GM23338 (cell line): ENCODE measurements around the gene CNTNAP4. TPM values are rescaled to one million over a fixed set of nuclear protein-coding genes. Genes with fewer than 3 reads are reported as not detected.

ENCODE experiments used
- ATAC-seq: fragments of 200-7000 bp; cut with Tn5 transposase; 3 replicates; pipeline ENCODE4 v1.9.1; 2020
- DNase-seq: peaks from one replicate; pipeline ENCODE4 v3.0.0-alpha.2; 2015; ENCODE audit warnings: low spot score
- H2AFZ ChIP-seq: fragments of 200-600 bp; sonication (generic); 2 replicates; pipeline ENCODE4 v1.8.0; 2016; ENCODE audit warnings: antibody characterized with exemption, mild to moderate bottlenecking, moderate library complexity
- H3F3A ChIP-seq: fragments of 200-600 bp; sonication (generic); replicated peaks from 2 replicates; pipeline ENCODE4 v1.8.0; 2017; ENCODE audit warnings: antibody characterized with exemption, mixed run types, low read depth
- H3K27ac ChIP-seq: fragments of 200-600 bp; sonication (generic); 2 replicates; pipeline ENCODE4 v1.6.1; 2016; ENCODE audit warnings: low read depth
- H3K27me3 ChIP-seq: fragments of 200-600 bp; sonication (generic); 2 replicates; pipeline ENCODE4 v1.8.0; 2016; ENCODE audit warnings: mild to moderate bottlenecking, mixed run types, moderate library complexity; ENCODE audit not compliant: insufficient read depth
- H3K36me3 ChIP-seq: fragments of 200-600 bp; sonication (generic); 2 replicates; pipeline ENCODE4 v1.8.0; 2016; ENCODE audit warnings: mild to moderate bottlenecking; ENCODE audit not compliant: insufficient read depth
- H3K4me1 ChIP-seq: fragments of 200-600 bp; sonication (generic); 2 replicates; pipeline ENCODE4 v1.8.0; 2016; ENCODE audit warnings: mild to moderate bottlenecking, moderate library complexity; ENCODE audit not compliant: insufficient read depth
- H3K4me2 ChIP-seq: fragments of 200-600 bp; sonication (generic); 2 replicates; pipeline ENCODE4 v1.7.1; 2017; ENCODE audit warnings: mixed run types
- H3K4me3 ChIP-seq: fragments of 200-600 bp; sonication (generic); 2 replicates; pipeline ENCODE4 v1.6.1; 2016; ENCODE audit warnings: mixed run types
- H3K79me2 ChIP-seq: fragments of 200-600 bp; sonication (generic); replicated peaks from 2 replicates; pipeline ENCODE4 v1.8.0; 2017; ENCODE audit warnings: mild to moderate bottlenecking; ENCODE audit not compliant: insufficient read depth
- H3K9me2 ChIP-seq: fragments of 200-600 bp; sonication (generic); 2 replicates; pipeline ENCODE4 v1.8.0; 2017; ENCODE audit not compliant: insufficient read depth
- H4K20me1 ChIP-seq: fragments of 200-600 bp; sonication (generic); replicated peaks from 2 replicates; pipeline ENCODE4 v1.8.0; 2017; ENCODE audit warnings: mild to moderate bottlenecking; ENCODE audit not compliant: insufficient read depth
- H3K27ac Mint-ChIP-seq: 2 replicates; pipeline ENCODE4 v1.8.0; 2020; ENCODE audit warnings: inconsistent platforms, mild to moderate bottlenecking, moderate library complexity, mixed read lengths
- H3K27me3 Mint-ChIP-seq: 3 replicates; pipeline ENCODE4 v1.8.0; 2022; ENCODE audit warnings: low read depth, mild to moderate bottlenecking, moderate library complexity, mixed read lengths, inconsistent platforms; ENCODE audit not compliant: insufficient read depth, poor library complexity
- H3K36me3 Mint-ChIP-seq: 3 replicates; pipeline ENCODE4 v1.8.0; 2021; ENCODE audit warnings: low read depth, mild to moderate bottlenecking, inconsistent platforms, moderate library complexity, mixed read lengths
- H3K4me1 Mint-ChIP-seq: 3 replicates; pipeline ENCODE4 v1.8.0; 2020; ENCODE audit warnings: mild to moderate bottlenecking, inconsistent platforms, mixed read lengths
- H3K4me3 Mint-ChIP-seq: 3 replicates; pipeline ENCODE4 v1.8.0; 2021; ENCODE audit warnings: moderate library complexity, mild to moderate bottlenecking, inconsistent platforms, mixed read lengths
- H3K9me3 Mint-ChIP-seq: 3 replicates; pipeline ENCODE4 v1.8.0; 2020; ENCODE audit warnings: moderate library complexity, mild to moderate bottlenecking, inconsistent platforms, mixed read lengths
- EZH2 ChIP-seq: fragments of 200-600 bp; sonication (generic); IDR thresholded peaks from one replicate; pipeline ENCODE4 v1.8.0; 2017; ENCODE audit warnings: antibody characterized with exemption, mild to moderate bottlenecking, low read depth; ENCODE audit not compliant: unreplicated experiment
- EZH2phosphoT487 ChIP-seq: fragments of 200-600 bp; sonication (generic); IDR thresholded peaks from one replicate; pipeline ENCODE4 v1.8.1; 2018; ENCODE audit warnings: antibody characterized with exemption; ENCODE audit not compliant: unreplicated experiment
- JUNB ChIP-seq: IDR thresholded peaks from one replicate; pipeline ENCODE4 v1.6.1; 2016; ENCODE audit warnings: antibody characterized with exemption; ENCODE audit not compliant: unreplicated experiment
- NANOG ChIP-seq: IDR thresholded peaks from 2 replicates; pipeline ENCODE4 v1.6.1; 2016; ENCODE audit warnings: antibody characterized with exemption, borderline replicate concordance
- POLR2AphosphoS5 ChIP-seq: IDR thresholded peaks from 2 replicates; pipeline ENCODE4 v1.6.1; 2016; ENCODE audit warnings: antibody characterized with exemption, low read depth
- STAT1 ChIP-seq: IDR thresholded peaks from one replicate; pipeline ENCODE4 v1.6.1; 2016; ENCODE audit warnings: antibody characterized with exemption; ENCODE audit not compliant: unreplicated experiment
- ZNF114 ChIP-seq: fragments of 250-450 bp; sonication (Bioruptor Pico); IDR thresholded peaks from 2 replicates; pipeline ENCODE4 v1.5.0; 2020; ENCODE audit warnings: mild to moderate bottlenecking, moderate library complexity
- ZNF331 ChIP-seq: fragments of 250-450 bp; sonication (Bioruptor Pico); IDR thresholded peaks from 2 replicates; pipeline ENCODE4 v1.5.0; 2020; ENCODE audit warnings: low read depth, mild to moderate bottlenecking, moderate library complexity
- polyA plus RNA-seq: library from polyadenylated mRNA; unstranded; fragments of >200 nt; fragmentation: Nextera tagmentation; extraction: Ambion mirVana; gene quantifications from 2 replicates; pipeline ENCODE4 v1.2.1, GENCODE V29; 2016
- total RNA-seq: library from RNA; depleted of rRNA; stranded (reverse); fragments of >200 nt; shearing (Covaris generic); gene quantifications from 2 replicates; pipeline ENCODE4 v1.2.3, GENCODE V29; 2014
- TF ChIP-seq, protein P1 (sequence below): IDR thresholded peaks from one replicate; pipeline ENCODE4 v1.6.1; 2018; ENCODE audit warnings: antibody characterized with exemption; ENCODE audit not compliant: unreplicated experiment
- TF ChIP-seq, protein P2 (sequence below): IDR thresholded peaks from 2 replicates; pipeline ENCODE4 v1.6.1; 2016; ENCODE audit warnings: antibody characterized with exemption
- TF ChIP-seq, protein P3 (sequence below), 2 experiments: fragments of 200-600 bp in 1 of 2; sonication (generic) in 1 of 2; conservative IDR thresholded peaks; 2 replicates each; pipeline versions ENCODE4 v1.5.1 to v1.6.1; 2016 to 2017; ENCODE audit warnings: antibody characterized with exemption in 2 of 2, low read depth in 2 of 2, mild to moderate bottlenecking in 2 of 2, moderate library complexity in 1 of 2

Gene CNTNAP4
- total and polyA plus RNA-seq, 2 experiments from 2014 or later = not detected

DNA sequence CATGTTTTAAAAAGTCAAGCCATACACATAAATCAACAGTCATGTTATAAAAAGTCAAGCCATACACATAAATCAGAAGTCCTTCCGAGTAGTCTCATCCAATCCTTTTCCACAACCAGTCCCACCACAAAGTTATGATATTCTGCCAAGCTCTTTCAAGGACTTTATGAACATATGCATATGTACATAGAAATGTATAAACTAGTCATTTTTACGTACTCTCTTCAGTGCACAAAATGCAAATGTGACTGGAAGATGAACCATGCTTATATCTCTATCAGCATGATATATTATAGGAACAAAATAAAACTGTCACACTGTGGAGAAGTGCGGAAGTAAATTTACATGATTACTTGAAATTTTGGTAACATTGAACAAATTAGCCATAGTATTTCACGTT, 200.9 kb downstream of the CNTNAP4 start (continued):
- TF ChIP-seq, protein P1, sequence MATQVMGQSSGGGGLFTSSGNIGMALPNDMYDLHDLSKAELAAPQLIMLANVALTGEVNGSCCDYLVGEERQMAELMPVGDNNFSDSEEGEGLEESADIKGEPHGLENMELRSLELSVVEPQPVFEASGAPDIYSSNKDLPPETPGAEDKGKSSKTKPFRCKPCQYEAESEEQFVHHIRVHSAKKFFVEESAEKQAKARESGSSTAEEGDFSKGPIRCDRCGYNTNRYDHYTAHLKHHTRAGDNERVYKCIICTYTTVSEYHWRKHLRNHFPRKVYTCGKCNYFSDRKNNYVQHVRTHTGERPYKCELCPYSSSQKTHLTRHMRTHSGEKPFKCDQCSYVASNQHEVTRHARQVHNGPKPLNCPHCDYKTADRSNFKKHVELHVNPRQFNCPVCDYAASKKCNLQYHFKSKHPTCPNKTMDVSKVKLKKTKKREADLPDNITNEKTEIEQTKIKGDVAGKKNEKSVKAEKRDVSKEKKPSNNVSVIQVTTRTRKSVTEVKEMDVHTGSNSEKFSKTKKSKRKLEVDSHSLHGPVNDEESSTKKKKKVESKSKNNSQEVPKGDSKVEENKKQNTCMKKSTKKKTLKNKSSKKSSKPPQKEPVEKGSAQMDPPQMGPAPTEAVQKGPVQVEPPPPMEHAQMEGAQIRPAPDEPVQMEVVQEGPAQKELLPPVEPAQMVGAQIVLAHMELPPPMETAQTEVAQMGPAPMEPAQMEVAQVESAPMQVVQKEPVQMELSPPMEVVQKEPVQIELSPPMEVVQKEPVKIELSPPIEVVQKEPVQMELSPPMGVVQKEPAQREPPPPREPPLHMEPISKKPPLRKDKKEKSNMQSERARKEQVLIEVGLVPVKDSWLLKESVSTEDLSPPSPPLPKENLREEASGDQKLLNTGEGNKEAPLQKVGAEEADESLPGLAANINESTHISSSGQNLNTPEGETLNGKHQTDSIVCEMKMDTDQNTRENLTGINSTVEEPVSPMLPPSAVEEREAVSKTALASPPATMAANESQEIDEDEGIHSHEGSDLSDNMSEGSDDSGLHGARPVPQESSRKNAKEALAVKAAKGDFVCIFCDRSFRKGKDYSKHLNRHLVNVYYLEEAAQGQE = no peak
- TF ChIP-seq ZNF114 (no peak), STAT1 (no peak)

DNA sequence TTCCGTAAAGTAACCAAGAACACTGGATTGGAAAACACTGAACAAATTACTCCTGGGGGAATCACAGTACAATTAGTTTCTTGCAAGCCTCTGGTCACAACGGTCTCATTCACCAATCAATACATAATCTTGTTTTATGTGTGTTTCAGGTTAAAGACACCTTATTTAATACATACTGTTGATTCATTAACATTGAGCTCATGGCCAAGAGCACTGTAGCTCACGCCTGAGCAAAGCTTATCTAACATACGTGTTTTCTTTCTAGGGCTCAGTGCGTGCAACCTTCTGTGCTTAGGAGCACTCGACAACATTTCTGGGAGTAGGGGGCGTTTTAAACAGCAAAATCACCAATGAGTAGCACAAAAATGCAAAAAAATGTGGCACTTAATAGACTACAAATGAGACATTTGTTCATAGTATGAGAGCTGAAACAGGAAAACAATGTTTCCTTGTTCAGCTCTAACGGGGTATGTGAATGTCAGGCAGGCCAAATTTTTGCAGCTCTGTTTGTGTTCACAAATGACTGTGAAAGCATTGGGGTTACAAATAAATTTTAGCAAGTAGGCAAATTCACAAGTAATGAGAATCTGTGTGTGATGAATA, 206.2 kb downstream of the CNTNAP4 start:
- no peak for ATAC-seq
- no peaks in the 10 kb centered on the region for H3K9me2 ChIP-seq
- no peak overlapping the region for H3K27ac Mint-ChIP-seq

More for the DNA sequence above, 206.2 kb downstream of the CNTNAP4 start:
- no peaks in the 10 kb centered on the region for H3K4me1 Mint-ChIP-seq
- Histone ChIP-seq H4K20me1 (no peaks in the 10 kb centered on the region), H3K4me1 (peaks cover 7% of the 10 kb centered on the region; the same call in 1 of the 2 replicates), H3F3A (no peaks in the 10 kb centered on the region), H3K27ac (no peak overlapping the region), H3K4me2 (no peak overlapping the region), H3K27me3 (peaks cover 27% of the 10 kb centered on the region), H3K36me3 (no peaks in the 10 kb centered on the region), H3K79me2 (no peaks in the 10 kb centered on the region), H3K4me3 (no peak overlapping the region), H2AFZ (no peak overlapping the region)
- H3K4me3 Mint-ChIP-seq = no peak overlapping the region
- no peaks in the 10 kb centered on the region for H3K27me3 Mint-ChIP-seq
- no peaks in the 10 kb centered on the region for H3K36me3 Mint-ChIP-seq
- no peak for TF ChIP-seq ZNF114
- no peak for TF ChIP-seq NANOG
- no peak for TF ChIP-seq EZH2
- TF ChIP-seq STAT1 = no peak
- no peak for TF ChIP-seq JUNB
- no peak for TF ChIP-seq EZH2phosphoT487
- TF ChIP-seq, protein P2, sequence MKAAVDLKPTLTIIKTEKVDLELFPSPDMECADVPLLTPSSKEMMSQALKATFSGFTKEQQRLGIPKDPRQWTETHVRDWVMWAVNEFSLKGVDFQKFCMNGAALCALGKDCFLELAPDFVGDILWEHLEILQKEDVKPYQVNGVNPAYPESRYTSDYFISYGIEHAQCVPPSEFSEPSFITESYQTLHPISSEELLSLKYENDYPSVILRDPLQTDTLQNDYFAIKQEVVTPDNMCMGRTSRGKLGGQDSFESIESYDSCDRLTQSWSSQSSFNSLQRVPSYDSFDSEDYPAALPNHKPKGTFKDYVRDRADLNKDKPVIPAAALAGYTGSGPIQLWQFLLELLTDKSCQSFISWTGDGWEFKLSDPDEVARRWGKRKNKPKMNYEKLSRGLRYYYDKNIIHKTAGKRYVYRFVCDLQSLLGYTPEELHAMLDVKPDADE = no peak
- TF ChIP-seq ZNF331 (CRISPR knock-in tag) = no peak
- TF ChIP-seq POLR2AphosphoS5 = no peak
- TF ChIP-seq, protein P3, sequence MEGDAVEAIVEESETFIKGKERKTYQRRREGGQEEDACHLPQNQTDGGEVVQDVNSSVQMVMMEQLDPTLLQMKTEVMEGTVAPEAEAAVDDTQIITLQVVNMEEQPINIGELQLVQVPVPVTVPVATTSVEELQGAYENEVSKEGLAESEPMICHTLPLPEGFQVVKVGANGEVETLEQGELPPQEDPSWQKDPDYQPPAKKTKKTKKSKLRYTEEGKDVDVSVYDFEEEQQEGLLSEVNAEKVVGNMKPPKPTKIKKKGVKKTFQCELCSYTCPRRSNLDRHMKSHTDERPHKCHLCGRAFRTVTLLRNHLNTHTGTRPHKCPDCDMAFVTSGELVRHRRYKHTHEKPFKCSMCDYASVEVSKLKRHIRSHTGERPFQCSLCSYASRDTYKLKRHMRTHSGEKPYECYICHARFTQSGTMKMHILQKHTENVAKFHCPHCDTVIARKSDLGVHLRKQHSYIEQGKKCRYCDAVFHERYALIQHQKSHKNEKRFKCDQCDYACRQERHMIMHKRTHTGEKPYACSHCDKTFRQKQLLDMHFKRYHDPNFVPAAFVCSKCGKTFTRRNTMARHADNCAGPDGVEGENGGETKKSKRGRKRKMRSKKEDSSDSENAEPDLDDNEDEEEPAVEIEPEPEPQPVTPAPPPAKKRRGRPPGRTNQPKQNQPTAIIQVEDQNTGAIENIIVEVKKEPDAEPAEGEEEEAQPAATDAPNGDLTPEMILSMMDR (conservative IDR thresholded peaks at IDR 0.05; ENCODE audit: low read depth in 2 of 2) = no peak
- H3K9me3 Mint-ChIP-seq = peaks cover 70% of the 10 kb centered on the region
- no peak for DNase-seq
